PC-9 (cell line): ENCODE results near the gene MCUB.

ENCODE experiments used
- EZH2 ChIP-seq: fragments of 200-600 bp; sonication (generic); IDR thresholded peaks from 2 replicates; pipeline ENCODE4 v1.8.0; 2017; ENCODE audit warnings: antibody characterized with exemption, low read depth
- TF ChIP-seq, protein P1 (sequence below): fragments of 200-600 bp; sonication (generic); conservative IDR thresholded peaks from 2 replicates; pipeline ENCODE4 v1.6.1; 2017; ENCODE audit warnings: mixed run types, antibody characterized with exemption, mild to moderate bottlenecking, moderate library complexity

- TF ChIP-seq, protein P1, sequence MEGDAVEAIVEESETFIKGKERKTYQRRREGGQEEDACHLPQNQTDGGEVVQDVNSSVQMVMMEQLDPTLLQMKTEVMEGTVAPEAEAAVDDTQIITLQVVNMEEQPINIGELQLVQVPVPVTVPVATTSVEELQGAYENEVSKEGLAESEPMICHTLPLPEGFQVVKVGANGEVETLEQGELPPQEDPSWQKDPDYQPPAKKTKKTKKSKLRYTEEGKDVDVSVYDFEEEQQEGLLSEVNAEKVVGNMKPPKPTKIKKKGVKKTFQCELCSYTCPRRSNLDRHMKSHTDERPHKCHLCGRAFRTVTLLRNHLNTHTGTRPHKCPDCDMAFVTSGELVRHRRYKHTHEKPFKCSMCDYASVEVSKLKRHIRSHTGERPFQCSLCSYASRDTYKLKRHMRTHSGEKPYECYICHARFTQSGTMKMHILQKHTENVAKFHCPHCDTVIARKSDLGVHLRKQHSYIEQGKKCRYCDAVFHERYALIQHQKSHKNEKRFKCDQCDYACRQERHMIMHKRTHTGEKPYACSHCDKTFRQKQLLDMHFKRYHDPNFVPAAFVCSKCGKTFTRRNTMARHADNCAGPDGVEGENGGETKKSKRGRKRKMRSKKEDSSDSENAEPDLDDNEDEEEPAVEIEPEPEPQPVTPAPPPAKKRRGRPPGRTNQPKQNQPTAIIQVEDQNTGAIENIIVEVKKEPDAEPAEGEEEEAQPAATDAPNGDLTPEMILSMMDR = no peak
- TF ChIP-seq EZH2 = no peak
These were observed 95.3 kb downstream of the MCUB start for GRCh38 chr4:109655396-109655795.
